ENCODE data around the gene A2ML1.
"Not testable (repeated sequence)": the region's sequence is repeated elsewhere in the genome, so short reads cannot be mapped to it uniquely, and the experiment has no call there.

The A2ML1 gene

DNA sequence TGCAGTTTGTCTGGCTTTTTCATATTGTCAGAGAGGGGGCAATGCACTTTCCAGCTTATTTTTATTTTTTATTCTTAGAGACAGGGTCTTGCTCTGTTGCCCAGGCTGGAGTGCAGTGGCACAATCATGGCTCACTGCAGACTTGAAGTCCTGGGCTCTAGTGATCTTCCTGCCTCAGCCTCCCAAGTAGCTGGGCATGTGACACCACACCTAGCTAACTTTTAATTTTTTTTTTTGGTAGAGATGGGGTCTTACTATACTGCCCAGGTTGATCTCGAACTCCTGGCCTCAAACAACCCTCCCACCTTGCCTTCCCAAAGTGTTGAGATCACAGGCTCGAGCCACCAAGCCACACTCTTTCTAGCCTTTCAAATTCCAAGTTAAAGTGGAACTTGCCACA lies 3.9 kb upstream of the A2ML1 start:
- no peak for DNase-seq

GRCh38 chr12:8819666-8819980 lies 2.8 kb upstream of the A2ML1 start:
- DNase-seq: no peak

DNA sequence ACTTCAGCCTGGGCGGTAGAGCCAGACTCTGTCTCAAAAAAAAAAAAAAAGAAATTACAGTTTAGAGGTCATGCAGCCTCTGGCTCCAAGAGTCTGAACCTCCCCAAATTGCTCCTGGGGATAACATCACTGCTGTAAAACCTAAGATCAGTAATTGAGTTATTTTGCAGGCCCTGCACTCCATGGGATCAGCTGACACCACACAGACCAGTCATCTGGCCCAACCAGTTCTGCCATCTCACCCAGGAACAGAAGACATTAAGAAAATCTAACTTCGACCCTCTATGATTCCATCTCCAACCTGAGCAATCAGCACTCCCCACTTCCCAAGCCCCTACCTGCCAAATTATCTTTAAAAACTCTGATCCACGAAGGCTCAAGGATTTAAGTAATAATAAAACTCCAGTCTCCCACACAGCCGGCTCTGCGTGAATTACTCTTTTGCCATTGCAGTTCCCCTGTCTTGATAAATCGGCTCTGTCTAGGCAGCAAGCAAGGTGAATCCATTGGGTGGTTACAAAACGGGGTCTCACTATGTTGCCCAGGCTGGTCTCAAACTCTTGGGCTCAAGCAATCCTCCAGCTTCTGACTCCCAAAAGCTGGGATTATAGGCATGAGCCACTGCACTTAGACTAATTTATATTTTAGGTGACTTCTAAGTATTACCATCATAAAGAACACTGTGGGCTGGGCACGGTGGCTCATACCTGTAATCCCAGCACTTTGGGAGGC lies 1.6 kb upstream of the A2ML1 start:
- not testable (repeated sequence) for DNase-seq

GRCh38 chr12:8821591-8821990 lies 830 bp upstream of the A2ML1 start:
- DNase-seq: no peak

DNA sequence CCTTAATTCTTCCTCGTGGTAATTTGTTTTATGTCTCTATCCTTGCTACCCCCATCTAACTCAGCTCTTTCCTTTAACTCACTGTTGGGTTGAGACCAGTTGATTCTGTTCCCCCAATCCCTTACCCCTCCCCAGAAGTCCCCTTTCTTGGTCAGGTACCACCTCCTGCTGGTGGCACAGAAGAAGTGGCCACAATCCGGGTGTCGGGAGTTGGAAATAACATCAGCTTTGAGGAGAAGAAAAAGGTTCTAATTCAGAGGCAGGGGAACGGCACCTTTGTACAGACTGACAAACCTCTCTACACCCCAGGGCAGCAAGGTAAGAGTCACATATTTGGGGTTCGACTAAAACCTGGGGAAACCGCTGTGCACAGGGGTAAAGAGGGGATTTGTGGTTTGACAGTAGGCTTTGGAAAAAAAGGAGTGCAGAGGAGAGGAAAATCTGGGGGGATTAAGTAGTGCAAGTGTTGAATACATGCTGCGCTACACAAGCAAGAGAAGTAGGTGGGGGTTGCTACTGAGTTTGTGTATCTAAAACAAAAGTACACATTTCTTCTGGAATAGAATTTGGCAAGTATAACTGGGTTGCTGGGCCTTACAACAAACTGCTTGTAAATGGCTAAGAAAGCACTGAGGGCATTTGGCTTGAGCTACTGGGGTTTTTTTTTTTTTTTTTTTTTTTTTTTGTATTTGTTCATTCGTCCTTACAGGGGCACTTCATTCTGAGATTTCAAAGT lies 1.3 kb downstream of the A2ML1 start:
- DNase-seq: no peak

DNA sequence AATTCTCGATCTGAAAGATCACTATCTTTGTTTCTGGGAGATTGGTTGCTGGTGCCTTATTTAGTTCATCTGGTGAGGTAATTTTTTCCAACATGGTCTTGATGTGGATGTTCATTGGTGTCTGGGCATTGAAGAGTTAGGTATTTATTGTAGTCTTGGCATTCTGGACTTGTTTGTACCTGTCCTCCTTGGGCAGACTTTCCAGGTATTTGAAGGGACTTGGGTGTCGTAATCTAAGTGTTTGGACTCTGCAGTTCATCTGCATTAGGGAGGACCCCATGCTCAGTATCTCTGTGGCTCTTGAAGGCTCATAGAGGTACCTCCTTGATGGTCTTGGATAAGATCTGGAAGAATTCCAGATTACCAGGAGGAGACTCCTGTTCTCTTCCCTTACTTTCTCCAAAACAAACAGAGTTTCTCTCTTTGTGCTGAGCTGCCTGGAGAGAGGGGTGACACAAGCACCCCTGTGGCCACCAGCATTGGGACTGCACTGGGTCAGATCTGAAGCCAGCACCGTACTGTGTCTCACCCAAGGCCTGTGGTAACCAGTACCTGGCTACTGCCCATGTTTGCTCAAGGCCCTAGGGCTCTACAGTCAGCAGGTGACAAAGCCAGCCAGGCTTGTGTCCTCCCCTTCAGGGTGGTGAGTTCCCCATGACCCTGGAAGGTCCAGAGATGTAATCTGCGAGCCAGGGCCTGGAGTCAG lies 5.3 kb downstream of the A2ML1 start:
- no peak for DNase-seq

DNA sequence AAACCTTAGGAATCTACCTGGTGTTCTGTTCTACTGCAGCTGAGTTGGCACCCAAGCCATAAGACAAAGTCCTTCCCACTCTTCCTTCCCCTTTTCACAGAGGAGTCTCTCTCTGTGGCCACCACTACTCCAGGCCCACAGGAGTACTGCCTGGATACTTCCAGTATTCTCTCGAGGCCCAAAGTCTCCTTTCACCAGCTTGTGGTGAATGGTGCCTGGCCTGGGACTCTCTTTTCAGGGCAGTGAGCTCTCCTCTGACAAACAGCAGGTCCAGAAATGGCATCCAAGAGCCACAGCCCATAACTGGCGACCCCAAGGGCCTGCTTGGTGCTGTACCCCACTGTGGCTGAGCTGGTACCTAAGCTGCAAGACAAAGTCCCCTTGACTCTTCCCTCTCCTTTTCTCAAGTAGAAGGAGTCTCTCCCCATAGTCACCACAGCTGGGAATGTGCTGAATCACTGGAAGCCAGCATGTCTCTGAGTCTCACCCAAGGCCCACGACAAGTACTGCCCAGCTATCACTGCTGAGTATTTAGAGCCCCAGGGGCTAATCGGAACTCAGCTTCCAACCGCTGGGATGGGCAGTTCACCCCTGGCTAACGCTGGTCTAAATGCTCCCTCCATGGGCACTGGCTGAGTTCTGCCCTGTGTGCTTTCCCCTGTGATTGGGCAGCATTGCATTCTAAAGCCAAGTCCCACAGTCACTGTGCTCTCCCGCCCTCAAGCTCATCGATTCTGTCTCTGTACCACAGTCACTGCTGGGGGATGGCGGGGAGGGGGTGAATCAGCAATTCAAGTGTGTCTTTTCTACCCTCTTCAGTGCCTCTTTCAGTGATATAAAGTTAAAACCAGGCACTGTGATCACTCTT lies 6.1 kb downstream of the A2ML1 start:
- DNase-seq: no peak

DNA sequence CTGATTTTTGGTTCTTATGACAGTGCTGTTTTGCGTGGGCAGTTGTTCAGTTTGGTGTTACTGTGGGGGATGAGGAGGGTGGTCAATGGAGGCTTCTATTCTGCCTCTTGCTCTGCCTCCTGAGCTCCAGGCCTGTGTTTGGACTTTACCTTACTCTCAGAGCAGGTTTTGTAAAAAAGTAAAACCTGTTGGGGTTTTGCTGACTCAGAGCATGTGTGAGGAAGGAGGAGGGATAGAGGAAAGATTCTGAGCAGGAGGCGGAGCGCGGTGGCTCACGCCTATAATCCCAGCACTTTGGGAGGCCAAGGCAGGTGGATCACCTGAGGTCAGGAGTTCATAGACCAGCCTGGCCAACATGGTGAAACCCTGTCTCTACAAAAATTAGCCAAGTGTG lies 6.7 kb downstream of the A2ML1 start:
- no peak for DNase-seq

- DNase-seq: no peak
These were observed 7.2 kb downstream of the A2ML1 start for GRCh38 chr12:8829621-8830020.

DNA sequence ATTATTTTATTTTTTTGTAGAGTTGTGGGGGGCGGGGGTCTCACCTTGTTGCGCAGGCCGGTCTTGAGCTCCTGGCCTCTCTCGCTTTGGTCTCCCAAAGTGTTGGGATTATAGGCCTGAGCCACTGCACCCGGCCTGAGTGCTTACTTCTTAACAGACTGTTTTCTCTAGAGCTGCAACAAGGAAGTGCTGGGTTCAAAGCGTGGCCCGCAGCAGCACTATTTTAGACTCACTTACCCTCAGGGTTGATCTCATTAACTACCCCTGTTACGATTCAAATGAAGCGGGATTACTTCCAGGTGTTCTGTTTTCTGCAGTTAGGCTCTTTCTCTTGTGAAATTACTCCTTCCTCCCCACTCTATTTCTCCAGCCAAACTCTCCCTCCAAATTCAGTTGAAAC lies 8.7 kb downstream of the A2ML1 start:
- DNase-seq: no peak

DNA sequence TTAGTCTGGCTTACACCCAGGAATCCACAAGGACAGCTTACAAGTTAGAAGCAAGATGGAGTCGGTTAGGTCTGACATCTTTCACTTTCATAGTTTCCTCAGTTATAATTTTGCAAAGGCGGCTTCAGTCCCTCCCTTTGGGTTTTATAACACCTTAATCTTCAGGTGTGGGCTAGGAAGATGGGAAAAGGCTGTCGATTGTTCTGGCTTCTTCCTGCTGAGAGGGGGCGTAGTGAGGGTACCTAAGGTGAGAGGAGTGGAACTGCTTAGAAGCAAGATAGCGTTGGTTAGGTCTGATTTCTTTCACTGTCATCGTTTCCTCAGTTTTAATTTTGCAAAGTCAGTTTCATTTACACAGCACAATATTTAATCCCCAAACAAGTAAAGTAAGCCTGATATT lies 10.1 kb downstream of the A2ML1 start:
- DNase-seq: no peak

GRCh38 chr12:8834230-8834629 lies 11.8 kb downstream of the A2ML1 start:
- DNase-seq: no peak

DNA sequence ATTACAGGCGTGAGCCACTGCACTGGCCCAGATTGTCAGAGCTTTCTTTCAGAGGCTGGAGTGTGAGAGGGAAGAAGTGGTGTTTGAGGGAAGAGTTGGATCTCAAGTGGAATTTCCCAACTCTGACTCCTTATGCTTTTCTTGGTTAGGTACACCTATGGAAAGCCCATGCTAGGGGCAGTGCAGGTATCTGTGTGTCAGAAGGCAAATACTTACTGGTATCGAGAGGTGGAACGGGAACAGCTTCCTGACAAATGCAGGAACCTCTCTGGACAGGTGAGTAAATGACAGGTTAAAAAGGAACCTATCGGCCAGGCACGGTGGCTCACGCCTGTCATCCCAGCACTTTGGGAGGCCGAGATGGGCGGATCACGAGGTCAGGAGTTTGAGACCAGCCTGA lies 14.9 kb downstream of the A2ML1 start:
- no peak for DNase-seq

GRCh38 chr12:8840321-8840720 lies 17.9 kb downstream of the A2ML1 start:
- DNase-seq: no peak

DNA sequence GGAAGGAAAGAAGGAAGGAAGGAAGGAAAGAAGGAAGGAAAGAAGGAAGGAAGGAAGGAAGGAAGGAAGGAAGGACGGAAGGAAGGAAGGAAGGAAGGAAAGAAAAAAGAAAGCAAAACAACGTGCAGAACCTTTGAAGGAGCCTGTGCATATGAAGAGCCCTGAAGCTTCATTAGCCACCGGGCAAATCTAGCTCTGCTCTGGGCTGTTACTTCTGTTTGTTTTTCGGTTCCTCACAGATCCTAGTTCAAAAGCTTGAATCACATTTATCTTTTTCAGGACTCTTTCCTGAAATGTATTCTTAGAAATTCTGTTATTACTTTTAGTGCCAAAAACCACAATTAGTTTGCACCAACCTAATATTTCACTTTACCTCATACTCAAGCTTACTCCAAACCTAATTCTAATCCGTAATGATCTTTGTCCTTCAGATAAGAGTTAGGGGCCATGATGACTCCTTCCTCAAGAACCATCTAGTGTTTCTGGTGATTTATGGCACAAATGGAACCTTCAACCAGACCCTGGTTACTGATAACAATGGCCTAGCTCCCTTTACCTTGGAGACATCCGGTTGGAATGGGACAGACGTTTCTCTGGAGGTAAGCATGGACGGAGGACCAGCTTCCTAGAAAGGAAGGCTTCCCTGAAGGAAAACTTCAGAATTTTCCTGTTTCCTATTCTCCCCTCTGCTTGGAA lies 18.7 kb downstream of the A2ML1 start:
- DNase-seq: no peak

DNA sequence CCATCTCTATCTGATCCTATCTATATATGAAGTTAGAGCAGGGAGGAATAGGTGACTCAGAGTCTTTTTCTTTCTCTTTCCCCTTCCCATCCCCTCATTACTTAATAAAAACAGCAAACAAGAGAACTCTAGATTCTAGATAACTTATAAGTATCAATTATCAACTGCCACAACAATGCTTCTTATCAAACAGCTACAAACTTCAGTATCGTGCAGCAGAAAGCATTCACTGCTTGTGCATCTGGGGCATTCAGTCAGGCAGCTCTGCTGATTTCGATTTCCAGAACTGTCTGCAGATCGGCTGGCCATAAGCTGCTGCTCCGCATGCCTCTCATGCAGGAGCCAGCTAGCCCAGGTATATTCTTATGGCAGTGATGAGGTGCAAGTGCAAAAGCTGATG lies 19.4 kb downstream of the A2ML1 start:
- DNase-seq: no peak

- DNase-seq: no peak
These were observed 22.2 kb downstream of the A2ML1 start for GRCh38 chr12:8844665-8845064.

DNA sequence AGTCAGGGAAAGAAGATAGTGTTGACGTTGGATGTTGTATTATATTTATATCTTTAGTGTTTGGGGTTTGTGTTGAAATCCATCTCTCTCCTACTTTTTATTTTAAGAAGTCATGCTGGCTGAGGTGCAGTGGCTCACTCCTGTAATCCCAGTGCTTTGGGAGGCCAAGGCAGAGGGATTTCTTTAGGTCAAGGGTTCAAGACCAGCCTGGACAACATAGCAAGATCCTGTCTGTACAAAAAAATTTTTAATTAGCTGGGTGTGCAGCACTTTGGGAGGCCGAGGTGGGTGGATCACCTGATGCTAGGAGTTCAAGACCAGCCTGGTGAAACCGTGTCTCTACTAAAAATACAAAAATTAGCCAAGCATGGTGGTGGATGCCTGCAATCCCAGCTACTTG lies 23.9 kb downstream of the A2ML1 start:
- no peak for DNase-seq

DNA sequence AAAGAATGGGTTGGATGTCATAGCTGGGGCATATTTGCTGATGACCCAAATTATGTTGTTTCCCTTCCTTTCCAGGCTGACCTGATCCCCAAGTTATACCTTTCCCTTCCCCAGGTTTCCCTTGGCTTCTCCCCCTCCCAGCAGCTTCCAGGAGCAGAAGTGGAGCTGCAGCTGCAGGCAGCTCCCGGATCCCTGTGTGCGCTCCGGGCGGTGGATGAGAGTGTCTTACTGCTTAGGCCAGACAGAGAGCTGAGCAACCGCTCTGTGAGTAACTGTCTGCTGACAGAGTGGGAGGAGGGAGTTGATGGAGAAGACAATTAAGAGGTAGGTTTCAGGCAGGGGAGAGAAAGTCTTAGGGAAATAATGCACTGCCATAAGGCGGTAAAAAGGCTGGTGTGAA lies 25.0 kb downstream of the A2ML1 start:
- DNase-seq: no peak

- DNase-seq: no peak
These were observed 27.5 kb downstream of the A2ML1 start for GRCh38 chr12:8849876-8850275.

- no peak for DNase-seq
These were observed 29.7 kb downstream of the A2ML1 start for GRCh38 chr12:8852119-8852518.

- DNase-seq: no peak
These were observed 33.5 kb downstream of the A2ML1 start for GRCh38 chr12:8855891-8856290.

DNA sequence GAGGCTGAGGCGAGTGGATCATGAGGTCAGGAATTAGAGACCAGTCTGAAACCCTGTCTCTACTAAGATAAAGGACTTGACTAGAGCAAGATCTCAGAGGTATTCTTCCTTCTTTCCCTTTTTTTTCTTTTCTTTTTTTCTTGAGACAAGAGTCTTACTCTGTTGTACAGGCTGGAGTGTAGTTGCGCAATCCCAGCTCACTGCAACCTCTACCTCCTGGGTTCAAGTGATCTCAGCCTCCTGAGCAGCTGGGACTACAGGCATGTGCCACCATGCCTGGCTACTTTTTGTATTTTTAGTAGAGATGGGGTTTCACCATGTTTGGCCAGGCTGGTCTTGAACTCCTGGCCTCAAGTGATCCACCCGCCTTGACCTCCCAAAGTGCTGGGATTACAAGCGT lies 37.0 kb downstream of the A2ML1 start:
- DNase-seq: not testable (repeated sequence)
